Suppressor macrophage treated with lipopolysaccharide for 1 hour (primary cell): ENCODE data around the gene CCL2.

Experiments used
- DNase-seq, 3 donors: peaks; one replicate each; pipeline ENCODE4 v3.0.0-alpha.2; 2020 to 2022

The CCL2 gene

GRCh38 chr17:34269969-34270368, 14.9 kb downstream of the CCL2 start, which contains the start of gene CCL7:
CCL7 (plus strand) TSS chr17:34270221; CDS start chr17:34270291, 70 bp downstream.
- DNase-seq, result peak; percentile 71 to 92 (median 88)

DNA sequence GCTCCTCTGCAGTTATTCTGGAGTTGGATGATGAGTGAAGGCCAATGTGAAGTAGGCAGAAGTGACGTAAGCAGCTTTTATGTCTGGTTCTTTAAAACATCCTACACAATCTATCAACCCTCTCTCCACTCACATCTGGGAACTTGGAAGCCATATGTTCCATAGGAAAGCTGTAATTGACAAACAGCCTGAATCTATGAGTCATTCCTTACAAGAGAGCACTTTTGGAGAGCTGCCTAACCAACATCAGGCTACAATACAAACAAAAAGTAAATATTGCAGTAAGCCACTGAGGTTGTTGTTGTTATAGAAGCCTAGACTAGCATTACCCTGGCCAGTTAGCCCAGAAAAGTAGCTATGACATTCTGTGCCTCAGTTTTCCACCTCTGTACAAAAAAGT, 20.8 kb downstream of the CCL2 start:
- DNase-seq, result peak; percentile 42 to 68 (median 53)

DNA sequence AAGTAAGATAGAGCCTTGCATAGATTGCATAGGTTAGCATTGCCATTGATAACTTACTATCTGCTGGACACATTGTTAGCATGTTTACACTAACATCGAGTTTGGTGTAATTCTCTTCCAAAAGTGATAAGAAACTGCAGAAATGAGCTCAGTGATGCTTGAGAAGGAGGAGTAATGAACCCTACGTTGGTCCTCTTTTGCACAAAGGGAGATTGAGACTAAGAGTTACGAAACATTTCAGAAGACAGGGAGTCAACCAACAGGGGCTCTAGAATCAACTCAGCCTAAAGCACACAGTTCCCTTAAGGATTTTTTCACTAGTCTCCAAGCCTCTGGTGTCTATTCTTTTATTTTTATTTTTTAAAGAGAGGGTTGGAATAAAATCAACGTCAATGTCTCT, 21.7 kb downstream of the CCL2 start:
- DNase-seq, result no peak

DNA sequence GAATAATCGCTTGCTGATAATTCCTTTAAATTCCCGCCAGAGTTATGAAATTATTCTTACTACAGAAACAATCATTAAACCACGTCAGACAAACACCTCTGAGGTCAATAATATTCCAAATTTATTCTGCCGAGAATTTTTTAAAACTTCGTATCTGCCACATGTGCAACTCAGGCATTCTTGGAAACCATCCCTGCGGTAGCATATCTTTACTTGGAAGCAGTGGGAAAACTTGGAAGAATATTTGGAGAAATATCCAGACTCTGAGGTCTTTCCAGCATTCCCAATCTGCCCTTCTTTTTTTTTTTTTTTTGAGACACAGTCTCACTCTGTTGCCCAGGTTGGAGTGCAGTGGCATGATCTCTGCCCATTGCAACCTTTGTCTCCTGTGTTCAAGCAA, 28.5 kb downstream of the CCL2 start:
- no peak for DNase-seq

- no peak for DNase-seq
Measured at GRCh38 chr17:34285286-34285792, 30.3 kb downstream of the CCL2 start, which contains the start of gene CCL11. CCL11 (plus strand) TSS chr17:34285742; CDS start chr17:34285809, 67 bp downstream.

DNA sequence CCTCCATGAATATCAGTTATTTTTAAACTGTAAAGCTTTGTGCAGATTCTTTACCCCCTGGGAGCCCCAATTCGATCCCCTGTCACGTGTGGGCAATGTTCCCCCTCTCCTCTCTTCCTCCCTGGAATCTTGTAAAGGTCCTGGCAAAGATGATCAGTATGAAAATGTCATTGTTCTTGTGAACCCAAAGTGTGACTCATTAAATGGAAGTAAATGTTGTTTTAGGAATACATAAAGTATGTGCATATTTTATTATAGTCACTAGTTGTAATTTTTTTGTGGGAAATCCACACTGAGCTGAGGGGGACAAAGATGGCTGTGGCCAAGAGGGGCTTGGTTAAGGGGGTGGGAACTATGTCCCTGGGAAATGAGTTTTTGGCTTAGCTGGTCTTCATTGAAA, 32.8 kb downstream of the CCL2 start:
- DNase-seq, result no peak

GRCh38 chr17:34290586-34290985, 35.5 kb downstream of the CCL2 start:
- DNase-seq, result no peak

GRCh38 chr17:34291721-34292348, 36.8 kb downstream of the CCL2 start:
- peak in 2 of 3 donors; percentile 60 to 66 for DNase-seq

- no peak for DNase-seq
Measured at GRCh38 chr17:34299027-34299426, 43.9 kb downstream of the CCL2 start.

DNA sequence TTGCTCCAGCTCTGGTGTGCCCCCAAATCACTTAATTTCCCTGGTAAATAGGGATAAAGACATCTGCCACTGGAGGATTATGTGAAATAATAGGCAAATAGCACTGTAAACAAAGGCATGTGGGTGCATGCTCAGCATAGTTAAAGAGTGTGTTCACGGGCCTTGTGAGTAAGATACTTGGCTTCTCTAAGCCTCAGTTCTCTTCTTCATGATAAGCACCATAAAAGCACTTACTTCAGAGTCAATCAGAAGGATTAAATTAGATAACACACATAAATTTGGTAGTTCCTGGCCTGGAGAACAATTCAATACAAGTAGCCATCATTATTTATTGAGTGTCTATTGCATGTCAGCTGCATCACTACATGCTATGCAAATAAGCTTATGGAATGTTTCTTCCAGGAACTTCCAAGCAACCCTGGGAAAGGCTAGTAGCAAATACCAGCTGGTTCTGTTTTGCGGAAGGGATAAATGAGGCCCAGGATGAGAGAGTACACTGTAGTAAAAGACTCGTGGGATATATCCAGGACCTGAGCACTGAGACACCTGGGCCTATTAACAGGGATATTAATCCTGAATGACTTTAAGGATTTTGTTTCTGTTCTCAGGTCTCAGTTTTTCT, 45.0 kb downstream of the CCL2 start:
- no peak for DNase-seq

- DNase-seq, result peak; percentile 67 to 87 (median 78)
Measured at GRCh38 chr17:34300652-34301370, 45.7 kb downstream of the CCL2 start.

DNA sequence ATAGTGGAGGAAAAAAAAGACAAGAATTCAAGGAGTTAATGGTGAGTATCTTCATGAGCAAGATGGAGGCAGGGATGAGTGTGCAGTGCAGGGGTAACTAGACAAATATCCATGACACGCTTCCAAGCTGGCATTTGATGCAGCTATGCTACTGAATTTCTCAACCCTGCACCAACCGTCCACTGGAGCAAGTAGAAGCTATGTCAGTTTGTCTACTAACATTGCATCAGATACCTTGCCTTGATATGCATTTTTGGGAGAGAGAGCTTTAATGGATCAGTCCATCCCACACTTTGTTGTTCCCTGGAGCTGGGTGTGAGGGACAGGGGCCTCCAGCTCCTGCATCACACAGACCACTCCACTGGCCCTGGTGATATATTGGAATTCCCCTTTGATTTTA, 46.9 kb downstream of the CCL2 start:
- peak; percentile 32 to 35 (median 34) for DNase-seq

GRCh38 chr17:34302636-34303035, 47.6 kb downstream of the CCL2 start:
- peak; percentile 47 to 70 (median 50) for DNase-seq

DNA sequence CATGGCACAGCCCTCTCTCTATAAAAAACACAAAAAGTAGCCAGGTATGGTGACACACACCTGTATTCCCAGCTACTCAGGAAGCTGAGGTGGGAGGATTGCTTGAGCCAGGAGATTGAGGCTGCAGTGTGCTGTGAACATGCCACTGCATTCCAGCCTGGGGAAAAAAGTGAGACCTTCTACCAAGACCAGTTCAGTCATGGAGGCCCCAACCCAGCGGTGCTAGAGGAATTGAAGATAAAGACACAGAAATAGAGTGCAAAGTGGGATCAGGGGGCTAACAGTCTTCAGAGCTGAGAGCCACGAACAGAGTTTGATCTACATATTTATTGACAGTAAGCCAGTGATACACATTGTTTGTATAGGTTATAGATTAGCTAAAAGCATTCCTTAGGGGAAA, 48.5 kb downstream of the CCL2 start:
- no peak for DNase-seq

DNA sequence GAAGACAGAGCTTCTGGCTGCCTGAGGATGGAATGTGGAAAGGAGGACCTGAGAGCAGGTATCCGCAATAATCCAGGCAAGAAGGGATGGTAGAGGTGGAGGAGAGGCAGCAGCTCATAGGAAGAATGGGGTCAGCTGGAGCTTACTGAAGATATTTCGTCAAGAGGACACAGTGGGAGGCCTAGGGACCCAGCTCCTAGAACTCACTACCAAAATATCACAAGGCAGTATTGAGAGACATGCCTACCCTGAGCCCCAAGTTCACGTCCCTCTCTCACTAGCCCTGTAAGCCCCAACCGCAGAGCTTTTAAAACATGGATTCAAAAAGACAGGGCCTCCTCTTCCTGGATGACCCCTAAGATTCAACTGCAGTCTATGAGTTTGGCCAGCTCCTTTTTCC, 50.0 kb downstream of the CCL2 start:
- DNase-seq, result no peak

GRCh38 chr17:34305606-34306005, 50.5 kb downstream of the CCL2 start:
- DNase-seq, result no peak

DNA sequence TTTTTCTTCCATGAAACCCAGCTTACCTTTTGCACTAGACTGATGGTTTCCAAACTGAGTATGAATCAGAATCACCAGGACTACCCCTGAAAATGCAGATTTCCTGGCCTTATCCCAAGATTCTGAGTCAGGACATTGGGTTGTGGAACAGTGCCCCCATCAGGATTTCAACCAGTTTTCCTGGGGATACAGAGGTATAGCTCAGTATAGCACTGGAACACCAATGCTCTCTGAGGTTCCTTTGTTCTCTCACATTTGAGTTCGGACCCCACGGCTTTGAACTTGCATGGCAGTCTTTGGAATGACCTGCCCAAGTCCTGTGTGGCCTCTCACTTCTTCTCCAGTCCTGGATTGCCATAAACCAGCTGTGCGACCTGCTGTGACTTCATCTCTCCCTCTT, 51.4 kb downstream of the CCL2 start:
- DNase-seq, result peak; percentile 70 to 85 (median 78)
